ENCODE results near the gene NR1D2. TPM values are rescaled to one million over a fixed set of nuclear protein-coding genes. Genes with fewer than 3 reads are reported as not detected.

Gene NR1D2
- total and polyA plus RNA-seq, 2 experiments from 2014 or later = 6.6 to 20.7 TPM

DNA sequence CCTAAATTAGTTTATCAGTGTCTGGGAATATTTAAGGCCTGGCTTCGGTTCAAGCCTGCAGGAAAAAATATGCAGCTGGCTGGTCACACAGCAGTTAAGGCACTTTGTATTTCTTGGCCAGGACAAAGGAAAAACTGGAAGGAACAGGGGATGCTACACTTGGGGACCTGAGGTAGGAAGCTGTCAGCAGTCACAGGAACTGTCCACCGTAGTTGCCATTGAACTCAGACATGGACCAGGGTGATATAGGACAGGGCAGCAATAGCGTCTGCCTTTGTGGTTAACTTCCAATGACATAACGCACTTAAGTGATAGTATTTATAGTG, 49.1 kb downstream of the NR1D2 start (continued):
- TF ChIP-seq, protein P1, sequence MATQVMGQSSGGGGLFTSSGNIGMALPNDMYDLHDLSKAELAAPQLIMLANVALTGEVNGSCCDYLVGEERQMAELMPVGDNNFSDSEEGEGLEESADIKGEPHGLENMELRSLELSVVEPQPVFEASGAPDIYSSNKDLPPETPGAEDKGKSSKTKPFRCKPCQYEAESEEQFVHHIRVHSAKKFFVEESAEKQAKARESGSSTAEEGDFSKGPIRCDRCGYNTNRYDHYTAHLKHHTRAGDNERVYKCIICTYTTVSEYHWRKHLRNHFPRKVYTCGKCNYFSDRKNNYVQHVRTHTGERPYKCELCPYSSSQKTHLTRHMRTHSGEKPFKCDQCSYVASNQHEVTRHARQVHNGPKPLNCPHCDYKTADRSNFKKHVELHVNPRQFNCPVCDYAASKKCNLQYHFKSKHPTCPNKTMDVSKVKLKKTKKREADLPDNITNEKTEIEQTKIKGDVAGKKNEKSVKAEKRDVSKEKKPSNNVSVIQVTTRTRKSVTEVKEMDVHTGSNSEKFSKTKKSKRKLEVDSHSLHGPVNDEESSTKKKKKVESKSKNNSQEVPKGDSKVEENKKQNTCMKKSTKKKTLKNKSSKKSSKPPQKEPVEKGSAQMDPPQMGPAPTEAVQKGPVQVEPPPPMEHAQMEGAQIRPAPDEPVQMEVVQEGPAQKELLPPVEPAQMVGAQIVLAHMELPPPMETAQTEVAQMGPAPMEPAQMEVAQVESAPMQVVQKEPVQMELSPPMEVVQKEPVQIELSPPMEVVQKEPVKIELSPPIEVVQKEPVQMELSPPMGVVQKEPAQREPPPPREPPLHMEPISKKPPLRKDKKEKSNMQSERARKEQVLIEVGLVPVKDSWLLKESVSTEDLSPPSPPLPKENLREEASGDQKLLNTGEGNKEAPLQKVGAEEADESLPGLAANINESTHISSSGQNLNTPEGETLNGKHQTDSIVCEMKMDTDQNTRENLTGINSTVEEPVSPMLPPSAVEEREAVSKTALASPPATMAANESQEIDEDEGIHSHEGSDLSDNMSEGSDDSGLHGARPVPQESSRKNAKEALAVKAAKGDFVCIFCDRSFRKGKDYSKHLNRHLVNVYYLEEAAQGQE (IDR thresholded peaks at IDR 0.05; ENCODE audit: unreplicated experiment) = no peak

DNA sequence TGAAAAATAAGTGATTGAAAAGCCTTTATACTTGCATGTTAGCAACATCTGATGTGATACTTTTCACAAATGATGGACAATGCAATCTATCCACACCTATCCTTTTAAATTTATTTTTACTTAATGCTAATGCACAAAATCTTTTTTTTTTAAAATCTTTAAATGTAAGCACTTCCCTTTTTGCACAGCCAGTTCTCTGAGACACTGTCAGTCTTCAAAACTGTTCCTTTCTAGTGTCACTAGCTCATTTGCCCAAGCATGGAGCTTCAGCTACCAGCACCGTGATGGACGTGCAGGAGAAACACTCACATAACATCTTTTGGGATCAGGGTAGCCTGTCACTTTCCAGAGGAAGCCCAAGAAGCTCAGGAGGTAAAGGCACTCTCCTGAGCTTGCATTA, 50.1 kb downstream of the NR1D2 start:
- no peaks in the 10 kb centered on the region for H4K20me1 ChIP-seq (replicated peaks; ENCODE audit: insufficient read depth)
- no peaks in the 10 kb centered on the region for H3F3A ChIP-seq (replicated peaks; ENCODE audit: low read depth)
- no peak overlapping the region for H3K27ac Mint-ChIP-seq
- no peak overlapping the region for H3K4me2 ChIP-seq
- no peak for ATAC-seq
- peaks cover 9% of the 10 kb centered on the region; the same call in 1 of the 2 replicates for H3K4me1 ChIP-seq (ENCODE audit: insufficient read depth)
- H3K36me3 Mint-ChIP-seq (ENCODE audit: low read depth) = no peaks in the 10 kb centered on the region
- H3K27me3 ChIP-seq (ENCODE audit: insufficient read depth) = no peaks in the 10 kb centered on the region
- no peaks in the 10 kb centered on the region for H3K36me3 ChIP-seq (ENCODE audit: insufficient read depth)
- no peaks in the 10 kb centered on the region for H3K9me3 Mint-ChIP-seq
- no peak overlapping the region for H3K4me3 ChIP-seq
- no peaks in the 10 kb centered on the region for H3K79me2 ChIP-seq (replicated peaks; ENCODE audit: insufficient read depth)
- H3K27ac ChIP-seq (ENCODE audit: low read depth) = no peak overlapping the region
- H3K9me2 ChIP-seq (ENCODE audit: insufficient read depth) = no peaks in the 10 kb centered on the region
- DNase-seq (ENCODE audit: low spot score) = no peak
- no peaks in the 10 kb centered on the region for H3K27me3 Mint-ChIP-seq (ENCODE audit: insufficient read depth, low read depth, poor library complexity)
- no peak overlapping the region for H3K4me3 Mint-ChIP-seq
- no peak overlapping the region for H2AFZ ChIP-seq
- H3K4me1 Mint-ChIP-seq = peaks cover 10% of the 10 kb centered on the region
- TF ChIP-seq, protein P2, sequence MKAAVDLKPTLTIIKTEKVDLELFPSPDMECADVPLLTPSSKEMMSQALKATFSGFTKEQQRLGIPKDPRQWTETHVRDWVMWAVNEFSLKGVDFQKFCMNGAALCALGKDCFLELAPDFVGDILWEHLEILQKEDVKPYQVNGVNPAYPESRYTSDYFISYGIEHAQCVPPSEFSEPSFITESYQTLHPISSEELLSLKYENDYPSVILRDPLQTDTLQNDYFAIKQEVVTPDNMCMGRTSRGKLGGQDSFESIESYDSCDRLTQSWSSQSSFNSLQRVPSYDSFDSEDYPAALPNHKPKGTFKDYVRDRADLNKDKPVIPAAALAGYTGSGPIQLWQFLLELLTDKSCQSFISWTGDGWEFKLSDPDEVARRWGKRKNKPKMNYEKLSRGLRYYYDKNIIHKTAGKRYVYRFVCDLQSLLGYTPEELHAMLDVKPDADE (IDR thresholded peaks at IDR 0.05) = no peak
- TF ChIP-seq EZH2 (IDR thresholded peaks at IDR 0.05; ENCODE audit: low read depth, unreplicated experiment) (no peak), CREB1 (CRISPR knock-in tag; IDR thresholded peaks at IDR 0.05; ENCODE audit: low read depth) (no peak), JUNB (IDR thresholded peaks at IDR 0.05; ENCODE audit: unreplicated experiment) (no peak), POLR2AphosphoS5 (IDR thresholded peaks at IDR 0.05; ENCODE audit: low read depth) (no peak), NANOG (IDR thresholded peaks at IDR 0.05; ENCODE audit: borderline replicate concordance) (no peak), STAT1 (IDR thresholded peaks at IDR 0.05; ENCODE audit: unreplicated experiment) (no peak), ZNF114 (CRISPR knock-in tag; IDR thresholded peaks at IDR 0.05) (no peak), ZNF331 (CRISPR knock-in tag; IDR thresholded peaks at IDR 0.05; ENCODE audit: low read depth) (no peak), EZH2phosphoT487 (IDR thresholded peaks at IDR 0.05; ENCODE audit: unreplicated experiment) (no peak)
- TF ChIP-seq, protein P3, sequence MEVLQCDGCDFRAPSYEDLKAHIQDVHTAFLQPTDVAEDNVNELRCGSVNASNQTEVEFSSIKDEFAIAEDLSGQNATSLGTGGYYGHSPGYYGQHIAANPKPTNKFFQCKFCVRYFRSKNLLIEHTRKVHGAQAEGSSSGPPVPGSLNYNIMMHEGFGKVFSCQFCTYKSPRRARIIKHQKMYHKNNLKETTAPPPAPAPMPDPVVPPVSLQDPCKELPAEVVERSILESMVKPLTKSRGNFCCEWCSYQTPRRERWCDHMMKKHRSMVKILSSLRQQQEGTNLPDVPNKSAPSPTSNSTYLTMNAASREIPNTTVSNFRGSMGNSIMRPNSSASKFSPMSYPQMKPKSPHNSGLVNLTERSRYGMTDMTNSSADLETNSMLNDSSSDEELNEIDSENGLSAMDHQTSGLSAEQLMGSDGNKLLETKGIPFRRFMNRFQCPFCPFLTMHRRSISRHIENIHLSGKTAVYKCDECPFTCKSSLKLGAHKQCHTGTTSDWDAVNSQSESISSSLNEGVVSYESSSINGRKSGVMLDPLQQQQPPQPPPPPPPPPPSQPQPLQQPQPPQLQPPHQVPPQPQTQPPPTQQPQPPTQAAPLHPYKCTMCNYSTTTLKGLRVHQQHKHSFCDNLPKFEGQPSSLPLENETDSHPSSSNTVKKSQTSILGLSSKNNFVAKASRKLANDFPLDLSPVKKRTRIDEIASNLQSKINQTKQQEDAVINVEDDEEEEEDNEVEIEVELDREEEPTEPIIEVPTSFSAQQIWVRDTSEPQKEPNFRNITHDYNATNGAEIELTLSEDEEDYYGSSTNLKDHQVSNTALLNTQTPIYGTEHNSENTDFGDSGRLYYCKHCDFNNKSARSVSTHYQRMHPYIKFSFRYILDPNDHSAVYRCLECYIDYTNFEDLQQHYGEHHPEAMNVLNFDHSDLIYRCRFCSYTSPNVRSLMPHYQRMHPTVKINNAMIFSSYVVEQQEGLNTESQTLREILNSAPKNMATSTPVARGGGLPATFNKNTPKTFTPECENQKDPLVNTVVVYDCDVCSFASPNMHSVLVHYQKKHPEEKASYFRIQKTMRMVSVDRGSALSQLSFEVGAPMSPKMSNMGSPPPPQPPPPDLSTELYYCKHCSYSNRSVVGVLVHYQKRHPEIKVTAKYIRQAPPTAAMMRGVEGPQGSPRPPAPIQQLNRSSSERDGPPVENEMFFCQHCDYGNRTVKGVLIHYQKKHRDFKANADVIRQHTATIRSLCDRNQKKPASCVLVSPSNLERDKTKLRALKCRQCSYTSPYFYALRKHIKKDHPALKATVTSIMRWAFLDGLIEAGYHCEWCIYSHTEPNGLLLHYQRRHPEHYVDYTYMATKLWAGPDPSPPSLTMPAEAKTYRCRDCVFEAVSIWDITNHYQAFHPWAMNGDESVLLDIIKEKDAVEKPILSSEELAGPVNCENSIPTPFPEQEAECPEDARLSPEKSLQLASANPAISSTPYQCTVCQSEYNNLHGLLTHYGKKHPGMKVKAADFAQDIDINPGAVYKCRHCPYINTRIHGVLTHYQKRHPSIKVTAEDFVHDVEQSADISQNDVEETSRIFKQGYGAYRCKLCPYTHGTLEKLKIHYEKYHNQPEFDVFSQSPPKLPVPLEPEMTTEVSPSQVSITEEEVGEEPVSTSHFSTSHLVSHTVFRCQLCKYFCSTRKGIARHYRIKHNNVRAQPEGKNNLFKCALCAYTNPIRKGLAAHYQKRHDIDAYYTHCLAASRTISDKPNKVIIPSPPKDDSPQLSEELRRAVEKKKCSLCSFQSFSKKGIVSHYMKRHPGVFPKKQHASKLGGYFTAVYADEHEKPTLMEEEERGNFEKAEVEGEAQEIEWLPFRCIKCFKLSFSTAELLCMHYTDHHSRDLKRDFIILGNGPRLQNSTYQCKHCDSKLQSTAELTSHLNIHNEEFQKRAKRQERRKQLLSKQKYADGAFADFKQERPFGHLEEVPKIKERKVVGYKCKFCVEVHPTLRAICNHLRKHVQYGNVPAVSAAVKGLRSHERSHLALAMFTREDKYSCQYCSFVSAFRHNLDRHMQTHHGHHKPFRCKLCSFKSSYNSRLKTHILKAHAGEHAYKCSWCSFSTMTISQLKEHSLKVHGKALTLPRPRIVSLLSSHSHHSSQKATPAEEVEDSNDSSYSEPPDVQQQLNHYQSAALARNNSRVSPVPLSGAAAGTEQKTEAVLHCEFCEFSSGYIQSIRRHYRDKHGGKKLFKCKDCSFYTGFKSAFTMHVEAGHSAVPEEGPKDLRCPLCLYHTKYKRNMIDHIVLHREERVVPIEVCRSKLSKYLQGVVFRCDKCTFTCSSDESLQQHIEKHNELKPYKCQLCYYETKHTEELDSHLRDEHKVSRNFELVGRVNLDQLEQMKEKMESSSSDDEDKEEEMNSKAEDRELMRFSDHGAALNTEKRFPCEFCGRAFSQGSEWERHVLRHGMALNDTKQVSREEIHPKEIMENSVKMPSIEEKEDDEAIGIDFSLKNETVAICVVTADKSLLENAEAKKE (CRISPR knock-in tag; IDR thresholded peaks at IDR 0.05) = no peak
- TF ChIP-seq, protein P4, sequence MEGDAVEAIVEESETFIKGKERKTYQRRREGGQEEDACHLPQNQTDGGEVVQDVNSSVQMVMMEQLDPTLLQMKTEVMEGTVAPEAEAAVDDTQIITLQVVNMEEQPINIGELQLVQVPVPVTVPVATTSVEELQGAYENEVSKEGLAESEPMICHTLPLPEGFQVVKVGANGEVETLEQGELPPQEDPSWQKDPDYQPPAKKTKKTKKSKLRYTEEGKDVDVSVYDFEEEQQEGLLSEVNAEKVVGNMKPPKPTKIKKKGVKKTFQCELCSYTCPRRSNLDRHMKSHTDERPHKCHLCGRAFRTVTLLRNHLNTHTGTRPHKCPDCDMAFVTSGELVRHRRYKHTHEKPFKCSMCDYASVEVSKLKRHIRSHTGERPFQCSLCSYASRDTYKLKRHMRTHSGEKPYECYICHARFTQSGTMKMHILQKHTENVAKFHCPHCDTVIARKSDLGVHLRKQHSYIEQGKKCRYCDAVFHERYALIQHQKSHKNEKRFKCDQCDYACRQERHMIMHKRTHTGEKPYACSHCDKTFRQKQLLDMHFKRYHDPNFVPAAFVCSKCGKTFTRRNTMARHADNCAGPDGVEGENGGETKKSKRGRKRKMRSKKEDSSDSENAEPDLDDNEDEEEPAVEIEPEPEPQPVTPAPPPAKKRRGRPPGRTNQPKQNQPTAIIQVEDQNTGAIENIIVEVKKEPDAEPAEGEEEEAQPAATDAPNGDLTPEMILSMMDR (conservative IDR thresholded peaks at IDR 0.05; ENCODE audit: low read depth in 2 of 2) = no peak
